ENCODE measurements around the gene ZNF112. TPM values are rescaled to one million over a fixed set of nuclear protein-coding genes. Genes with fewer than 3 reads are reported as not detected.
A peak's percentile ranks its signal among the peaks of the same experiment; 100 is the strongest.
"Not testable (repeated sequence)": the region's sequence is repeated elsewhere in the genome, so short reads cannot be mapped to it uniquely, and the experiment has no call there.

The ZNF112 gene
- total and polyA plus RNA-seq, 7 experiments from 2014 or later, result 0.16 to 0.40 (median 0.17) TPM; not detected in 4

DNA sequence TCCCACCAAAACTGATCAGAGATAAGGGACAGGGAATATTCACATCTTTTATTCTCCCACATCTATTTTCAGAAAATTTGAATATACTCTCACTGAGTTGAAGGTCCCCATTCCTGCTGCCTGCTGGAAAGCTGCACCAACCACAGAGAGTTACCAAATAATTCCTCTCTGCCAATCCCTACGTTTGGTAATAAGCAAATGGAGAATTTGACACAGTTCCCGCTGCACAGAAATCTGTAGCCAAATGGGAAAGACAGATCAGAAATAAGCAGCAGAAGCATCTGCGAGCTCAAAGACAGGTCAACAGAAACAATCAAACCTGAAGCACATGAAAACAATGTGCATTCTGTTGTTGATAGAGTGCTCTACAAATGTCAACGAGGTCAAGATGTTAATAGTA is 9.9 kb downstream of the ZNF112 start:
- Mint-ChIP-seq H3K9me3 (peaks cover 11 to 91% (median 44%) of the 10 kb centered on the region in 11 donors), H3K4me3 (no peak overlapping the region), H3K4me1 (no peaks in the 10 kb centered on the region), H3K36me3 (peaks cover 0 to 11% (median 0%) of the 10 kb centered on the region in 5 donors), H3K27me3 (peaks cover 0 to 13% (median 5%) of the 10 kb centered on the region in 5 donors), H3K27ac (no peak overlapping the region)
- DNase-seq (no peak), ATAC-seq (no peak)
- Histone ChIP-seq H3K27me3 (ENCODE audit: control insufficient read depth in 2 of 2, insufficient read depth in 2 of 2, low read length in 2 of 2) (no peaks in the 10 kb centered on the region), H3K9me3 (ENCODE audit: control insufficient read depth in 2 of 3, low read length in 3 of 3) (peaks cover 0 to 22% (median 0%) of the 10 kb centered on the region in 3 experiments), H3K36me3 (ENCODE audit: control insufficient read depth in 2 of 3, insufficient read depth in 3 of 3, low read length in 3 of 3) (no peaks in the 10 kb centered on the region), H3K4me3 (ENCODE audit: low read length) (no peak overlapping the region), H3K4me1 (ENCODE audit: control insufficient read depth in 2 of 2, insufficient read depth in 2 of 2, low read length in 2 of 2) (no peaks in the 10 kb centered on the region), H3K27ac (ENCODE audit: low read depth, low read length) (no peak overlapping the region)
- intact Hi-C loops (cut with micrococcal nuclease), result no loop called here
- ChIA-PET POLR2A (no interaction called here), CTCF (no interaction called here)

DNA sequence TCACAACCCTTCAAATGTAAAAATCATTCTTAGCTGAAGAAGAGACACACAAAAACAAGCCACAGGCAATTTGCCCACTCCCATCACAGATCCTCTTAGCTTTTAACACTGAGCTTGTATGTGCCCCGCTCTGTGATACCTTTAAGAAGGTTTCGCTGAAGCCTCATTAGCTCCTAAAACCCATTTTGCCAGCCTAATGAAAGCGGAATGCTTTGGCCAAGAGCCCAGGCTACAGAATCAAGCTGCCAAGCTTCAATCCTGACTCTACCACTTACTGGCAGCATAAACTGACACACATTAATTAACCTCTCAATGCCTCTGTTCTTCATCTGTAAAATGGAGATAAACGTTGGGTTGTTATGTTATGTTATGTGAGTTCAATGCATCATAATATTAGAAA is 10.5 kb downstream of the ZNF112 start:
- ATAC-seq, result no peak
- H3K36me3 Mint-ChIP-seq, result peaks cover 0 to 11% (median 0%) of the 10 kb centered on the region in 5 donors

DNA sequence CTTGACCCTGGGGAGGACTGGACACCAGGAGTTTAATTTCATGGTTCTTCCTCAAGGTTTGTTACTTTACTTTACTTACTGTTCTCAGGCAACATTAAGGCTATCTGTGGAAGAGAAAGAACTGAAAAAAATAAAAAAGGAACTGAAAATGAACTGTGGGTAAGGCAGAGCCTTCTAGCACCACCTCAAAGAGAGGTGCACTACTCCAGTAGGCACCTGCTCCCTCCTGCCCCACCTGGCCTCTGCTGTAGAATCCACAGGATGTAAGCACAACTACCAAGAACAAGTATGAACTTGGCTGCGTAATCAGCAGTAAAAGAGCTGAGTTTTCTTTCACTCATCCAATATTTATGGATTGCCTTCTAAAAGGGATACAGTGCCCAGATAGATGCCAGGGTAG is 12.2 kb downstream of the ZNF112 start:
- ChIA-PET CTCF (no interaction called here), POLR2A (no interaction called here)
- no peak for ATAC-seq
- no peak overlapping the region for H3K27ac ChIP-seq (ENCODE audit: low read depth, low read length)
- intact Hi-C loops (cut with micrococcal nuclease), result no loop called here
- H3K27me3 ChIP-seq (ENCODE audit: control insufficient read depth in 2 of 2, insufficient read depth in 2 of 2, low read length in 2 of 2), result no peaks in the 10 kb centered on the region
- DNase-seq, result no peak
- no peaks in the 10 kb centered on the region for H3K36me3 ChIP-seq (ENCODE audit: control insufficient read depth in 2 of 3, insufficient read depth in 3 of 3, low read length in 3 of 3)
- H3K36me3 Mint-ChIP-seq, result peaks cover 0 to 11% (median 4%) of the 10 kb centered on the region in 5 donors
- H3K9me3 Mint-ChIP-seq, result peaks cover 11 to 93% (median 36%) of the 10 kb centered on the region in 11 donors
- H3K4me3 Mint-ChIP-seq, result no peak overlapping the region
- peaks cover 0 to 20% (median 4%) of the 10 kb centered on the region in 3 experiments for H3K9me3 ChIP-seq (ENCODE audit: control insufficient read depth in 2 of 3, low read length in 3 of 3)
- H3K4me3 ChIP-seq (ENCODE audit: low read length), result no peak overlapping the region
- no peaks in the 10 kb centered on the region for H3K4me1 ChIP-seq (ENCODE audit: control insufficient read depth in 2 of 2, insufficient read depth in 2 of 2, low read length in 2 of 2)
- peak overlapping the region in 1 of 9 donors; percentile 18 for H3K27ac Mint-ChIP-seq
- H3K4me1 Mint-ChIP-seq, result no peaks in the 10 kb centered on the region
- peaks cover 0 to 6% (median 4%) of the 10 kb centered on the region in 5 donors for H3K27me3 Mint-ChIP-seq

More for the DNA sequence above, 10.5 kb downstream of the ZNF112 start:
- Histone ChIP-seq H3K27ac (ENCODE audit: low read depth, low read length) (no peak overlapping the region), H3K4me3 (ENCODE audit: low read length) (no peak overlapping the region), H3K36me3 (ENCODE audit: control insufficient read depth in 2 of 3, insufficient read depth in 3 of 3, low read length in 3 of 3) (no peaks in the 10 kb centered on the region), H3K4me1 (ENCODE audit: control insufficient read depth in 2 of 2, insufficient read depth in 2 of 2, low read length in 2 of 2) (no peaks in the 10 kb centered on the region), H3K9me3 (ENCODE audit: control insufficient read depth in 2 of 3, low read length in 3 of 3) (peaks cover 0 to 22% (median 0%) of the 10 kb centered on the region in 3 experiments), H3K27me3 (ENCODE audit: control insufficient read depth in 2 of 2, insufficient read depth in 2 of 2, low read length in 2 of 2) (no peaks in the 10 kb centered on the region)
- H3K9me3 Mint-ChIP-seq, result peaks cover 11 to 92% (median 44%) of the 10 kb centered on the region in 11 donors
- ChIA-PET POLR2A (no interaction called here), CTCF (no interaction called here)
- intact Hi-C loops (cut with micrococcal nuclease), result no loop called here
- H3K4me3 Mint-ChIP-seq, result no peak overlapping the region
- H3K27ac Mint-ChIP-seq, result no peak overlapping the region
- DNase-seq, result no peak
- no peaks in the 10 kb centered on the region for H3K4me1 Mint-ChIP-seq
- peaks cover 0 to 10% (median 4%) of the 10 kb centered on the region in 5 donors for H3K27me3 Mint-ChIP-seq

- Mint-ChIP-seq H3K4me1 (no peaks in the 10 kb centered on the region), H3K36me3 (peaks cover 0 to 24% (median 7%) of the 10 kb centered on the region in 5 donors), H3K9me3 (peaks cover 16 to 92% (median 33%) of the 10 kb centered on the region in 11 donors), H3K4me3 (no peak overlapping the region), H3K27ac (no peak overlapping the region), H3K27me3 (peaks cover 0 to 9% (median 0%) of the 10 kb centered on the region in 5 donors)
- no peaks in the 10 kb centered on the region for H3K27me3 ChIP-seq (ENCODE audit: control insufficient read depth in 2 of 2, insufficient read depth in 2 of 2, low read length in 2 of 2)
- peaks cover 0 to 12% (median 4%) of the 10 kb centered on the region in 3 experiments for H3K9me3 ChIP-seq (ENCODE audit: control insufficient read depth in 2 of 3, low read length in 3 of 3)
- no peak overlapping the region for H3K4me3 ChIP-seq (ENCODE audit: low read length)
- H3K27ac ChIP-seq (ENCODE audit: low read depth, low read length), result no peak overlapping the region
- CTCF ChIA-PET, result no interaction called here
- ATAC-seq (no peak), DNase-seq (no peak)
- H3K4me1 ChIP-seq (ENCODE audit: control insufficient read depth in 2 of 2, insufficient read depth in 2 of 2, low read length in 2 of 2), result no peaks in the 10 kb centered on the region
- no peaks in the 10 kb centered on the region for H3K36me3 ChIP-seq (ENCODE audit: control insufficient read depth in 2 of 3, insufficient read depth in 3 of 3, low read length in 3 of 3)
- POLR2A ChIA-PET, result no interaction called here
- intact Hi-C loops (cut with micrococcal nuclease), result no loop called here
Observed at GRCh38 chr19:44341794-44342193, 14.7 kb downstream of the ZNF112 start.

- H3K4me1 ChIP-seq (ENCODE audit: control insufficient read depth in 2 of 2, insufficient read depth in 2 of 2, low read length in 2 of 2); CTCF ChIA-PET; ATAC-seq; H3K36me3 ChIP-seq (ENCODE audit: control insufficient read depth in 2 of 3, insufficient read depth in 3 of 3, low read length in 3 of 3); H3K4me1 Mint-ChIP-seq; DNase-seq; H3K27ac Mint-ChIP-seq; H3K27ac ChIP-seq (ENCODE audit: low read depth, low read length); H3K4me3 Mint-ChIP-seq; H3K4me3 ChIP-seq (ENCODE audit: low read length); intact Hi-C loops (cut with micrococcal nuclease); POLR2A ChIA-PET; H3K27me3 ChIP-seq (ENCODE audit: control insufficient read depth in 2 of 2, insufficient read depth in 2 of 2, low read length in 2 of 2); H3K27me3 Mint-ChIP-seq: not testable (repeated sequence)
- Mint-ChIP-seq H3K36me3 (peaks cover 0 to 59% (median 16%) of the 10 kb centered on the region in 5 donors), H3K9me3 (peaks cover 17 to 92% (median 55%) of the 10 kb centered on the region in 11 donors)
- peaks cover 0 to 41% (median 4%) of the 10 kb centered on the region in 3 experiments for H3K9me3 ChIP-seq (ENCODE audit: control insufficient read depth in 2 of 3, low read length in 3 of 3)
Observed at GRCh38 chr19:44334639-44335038, 21.8 kb downstream of the ZNF112 start.

- ATAC-seq (no peak), DNase-seq (no peak)
- H3K36me3 ChIP-seq (ENCODE audit: control insufficient read depth in 2 of 3, insufficient read depth in 3 of 3, low read length in 3 of 3), result no peaks in the 10 kb centered on the region
- ChIA-PET POLR2A (no interaction called here), CTCF (no interaction called here)
- H3K27me3 ChIP-seq (ENCODE audit: control insufficient read depth in 2 of 2, insufficient read depth in 2 of 2, low read length in 2 of 2), result no peaks in the 10 kb centered on the region
- no peak overlapping the region for H3K27ac Mint-ChIP-seq
- H3K4me1 Mint-ChIP-seq, result no peaks in the 10 kb centered on the region
- H3K36me3 Mint-ChIP-seq, result peaks cover 0 to 57% (median 21%) of the 10 kb centered on the region in 5 donors
- intact Hi-C loops (cut with micrococcal nuclease), result no loop called here
- H3K9me3 ChIP-seq (ENCODE audit: control insufficient read depth in 2 of 3, low read length in 3 of 3), result peaks cover 0 to 41% (median 0%) of the 10 kb centered on the region in 3 experiments
- no peaks in the 10 kb centered on the region for H3K4me1 ChIP-seq (ENCODE audit: control insufficient read depth in 2 of 2, insufficient read depth in 2 of 2, low read length in 2 of 2)
- peaks cover 21 to 94% (median 61%) of the 10 kb centered on the region in 11 donors for H3K9me3 Mint-ChIP-seq
- no peak overlapping the region for H3K4me3 Mint-ChIP-seq
- peaks cover 0 to 11% (median 5%) of the 10 kb centered on the region in 5 donors for H3K27me3 Mint-ChIP-seq
- no peak overlapping the region for H3K4me3 ChIP-seq (ENCODE audit: low read length)
- no peak overlapping the region for H3K27ac ChIP-seq (ENCODE audit: low read depth, low read length)
Observed at GRCh38 chr19:44332145-44332544, 24.3 kb downstream of the ZNF112 start.

- ChIA-PET CTCF (no interaction called here), POLR2A (no interaction called here)
- no peak overlapping the region for H3K4me3 Mint-ChIP-seq
- ATAC-seq, result no peak
- no peak overlapping the region for H3K27ac ChIP-seq (ENCODE audit: low read depth, low read length)
- peaks cover 0 to 6% (median 0%) of the 10 kb centered on the region in 3 experiments for H3K9me3 ChIP-seq (ENCODE audit: control insufficient read depth in 2 of 3, low read length in 3 of 3)
- peaks cover 0 to 38% (median 19%) of the 10 kb centered on the region in 5 donors for H3K27me3 Mint-ChIP-seq
- H3K9me3 Mint-ChIP-seq, result peaks cover 4 to 83% (median 48%) of the 10 kb centered on the region in 11 donors
- no peaks in the 10 kb centered on the region for H3K36me3 ChIP-seq (ENCODE audit: control insufficient read depth in 2 of 3, insufficient read depth in 3 of 3, low read length in 3 of 3)
- no peak overlapping the region for H3K27ac Mint-ChIP-seq
- H3K4me1 ChIP-seq (ENCODE audit: control insufficient read depth in 2 of 2, insufficient read depth in 2 of 2, low read length in 2 of 2), result no peaks in the 10 kb centered on the region
- H3K4me3 ChIP-seq (ENCODE audit: low read length), result no peak overlapping the region
- DNase-seq, result no peak
- H3K36me3 Mint-ChIP-seq, result peaks cover 1 to 24% (median 10%) of the 10 kb centered on the region in 5 donors
- H3K27me3 ChIP-seq (ENCODE audit: control insufficient read depth in 2 of 2, insufficient read depth in 2 of 2, low read length in 2 of 2), result no peaks in the 10 kb centered on the region
- no peaks in the 10 kb centered on the region for H3K4me1 Mint-ChIP-seq
- intact Hi-C loops (cut with micrococcal nuclease), result no loop called here
Observed at GRCh38 chr19:44315883-44316282, 40.6 kb downstream of the ZNF112 start.

Measured in naive thymus-derived CD4-positive, alpha-beta T cell (primary cell).